HUDEP-2 (cell line): Measurements from ENCODE around the gene RGS6.
A peak's percentile ranks its signal among the peaks of the same experiment; 100 is the strongest.

Experiments
- DNase-seq, 76 experiments: peaks; one replicate each; lab custom pipeline; 2025; ENCODE audit not compliant: unreplicated experiment in 76 of 76; lab: John Stamatoyannopoulos, UW

Gene RGS6

DNA sequence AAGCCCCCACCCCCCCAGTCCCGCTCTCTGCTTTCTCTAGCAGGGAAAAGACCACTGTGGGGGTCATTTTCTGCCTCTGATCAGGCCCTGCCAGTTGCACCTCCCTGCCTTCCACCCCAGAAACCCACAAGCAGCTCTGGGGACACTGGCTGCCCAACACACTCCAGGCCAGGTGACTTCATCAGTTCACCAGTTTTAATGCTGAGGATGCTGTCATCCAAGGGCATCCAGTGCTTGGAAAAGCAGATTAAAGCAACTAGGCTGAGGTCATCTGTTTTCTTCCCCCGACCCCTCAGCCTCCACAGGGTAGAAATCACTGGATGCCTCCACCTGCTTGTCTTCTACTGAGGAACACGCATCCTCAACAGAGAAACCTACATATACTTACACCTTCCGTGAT lies 679.3 kb downstream of the RGS6 start:
- no peak for DNase-seq

DNA sequence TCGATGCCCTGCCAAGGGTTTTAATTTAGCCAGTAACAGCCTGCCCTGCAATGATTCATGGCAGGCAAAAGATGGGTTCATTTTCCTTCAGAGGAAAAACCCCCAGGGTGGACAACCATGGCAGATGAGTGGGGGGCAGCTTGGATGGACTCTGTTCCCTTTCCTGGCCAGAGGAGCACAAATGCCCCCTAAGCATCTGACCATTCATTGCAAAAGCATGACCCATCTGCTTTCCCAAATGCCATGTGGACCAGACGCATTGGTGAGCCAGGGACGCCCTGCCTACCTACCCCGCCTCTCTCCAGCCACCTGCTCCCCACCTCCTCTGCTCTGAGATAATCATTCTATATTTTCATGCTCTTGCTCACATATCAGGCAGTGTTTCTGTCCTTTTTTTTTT lies 679.8 kb downstream of the RGS6 start:
- DNase-seq: no peak

DNA sequence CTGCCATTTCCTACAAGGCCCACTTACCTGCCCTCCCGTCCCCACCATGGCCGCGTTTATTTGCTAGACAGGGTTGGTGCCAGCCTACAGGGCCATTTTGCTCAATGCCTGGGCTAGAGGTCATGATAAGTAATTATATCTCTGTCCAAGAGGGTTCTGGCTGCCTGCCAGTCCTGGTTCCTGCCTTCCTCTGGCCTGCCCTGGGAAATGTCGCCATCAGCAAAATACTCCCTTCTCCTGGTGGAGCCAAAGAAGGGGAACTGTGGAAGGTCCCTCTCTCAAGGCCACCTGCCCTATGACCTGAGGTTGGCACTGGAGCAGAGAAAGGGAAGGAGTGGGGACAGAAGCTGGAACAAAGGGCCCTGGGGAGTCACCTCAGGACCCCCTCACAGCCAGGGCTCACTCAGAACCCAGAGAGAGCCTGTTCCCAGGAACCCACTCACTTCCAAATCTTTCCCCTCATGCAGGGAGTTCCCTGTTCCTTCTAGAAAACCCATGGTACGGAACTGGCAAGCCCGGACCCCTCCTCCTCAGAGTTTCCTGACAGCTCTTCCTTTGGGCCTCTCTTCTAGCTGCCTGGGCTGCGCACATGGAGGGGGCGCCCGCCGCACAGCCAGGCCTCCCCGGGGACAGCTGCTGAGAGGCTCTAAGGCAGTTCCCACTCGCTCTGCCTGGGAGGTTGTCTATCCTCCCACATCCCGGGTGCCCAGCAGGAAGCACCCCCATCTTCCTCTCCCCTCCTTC lies 681.2 kb downstream of the RGS6 start:
- DNase-seq: peak in 4 of 76 experiments; percentile 4 to 12 (median 8)

DNA sequence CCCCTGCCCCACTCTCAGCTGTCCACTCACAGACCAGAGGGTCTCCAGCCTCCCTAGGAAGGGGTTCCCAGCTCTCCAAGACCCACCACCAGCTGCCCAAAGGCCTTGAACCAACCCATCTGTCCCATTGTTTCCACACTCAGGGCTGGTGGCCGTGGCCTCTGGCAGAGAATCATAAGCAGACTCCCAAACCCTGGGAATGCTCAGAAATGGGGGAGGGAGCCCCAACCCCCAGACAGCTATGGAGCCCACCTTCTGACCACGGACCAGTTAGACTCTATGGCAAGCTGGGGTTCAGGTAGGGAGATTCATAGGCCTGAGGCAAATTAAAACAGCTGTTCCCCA lies 681.7 kb downstream of the RGS6 start:
- no peak for DNase-seq

DNA sequence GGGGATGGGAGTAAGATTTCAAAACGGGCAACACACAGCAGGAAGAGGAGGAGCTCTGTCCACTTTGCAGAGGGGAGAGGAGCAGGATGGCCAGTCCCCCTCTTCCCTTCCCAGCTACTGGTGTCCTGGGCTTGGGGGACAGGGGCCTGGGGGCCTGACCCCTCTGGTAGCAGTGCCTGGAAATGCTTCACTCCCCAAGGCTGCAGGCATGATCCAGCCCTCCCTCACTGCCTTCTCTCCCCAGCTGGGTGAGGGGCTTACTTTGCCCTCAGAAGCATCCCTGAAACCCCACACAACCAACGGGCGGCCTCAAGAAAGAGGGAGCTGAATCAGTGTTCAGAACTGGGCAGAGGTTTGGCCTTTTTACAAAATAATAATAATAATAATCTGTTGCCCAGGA lies 682.1 kb downstream of the RGS6 start:
- no peak for DNase-seq

DNA sequence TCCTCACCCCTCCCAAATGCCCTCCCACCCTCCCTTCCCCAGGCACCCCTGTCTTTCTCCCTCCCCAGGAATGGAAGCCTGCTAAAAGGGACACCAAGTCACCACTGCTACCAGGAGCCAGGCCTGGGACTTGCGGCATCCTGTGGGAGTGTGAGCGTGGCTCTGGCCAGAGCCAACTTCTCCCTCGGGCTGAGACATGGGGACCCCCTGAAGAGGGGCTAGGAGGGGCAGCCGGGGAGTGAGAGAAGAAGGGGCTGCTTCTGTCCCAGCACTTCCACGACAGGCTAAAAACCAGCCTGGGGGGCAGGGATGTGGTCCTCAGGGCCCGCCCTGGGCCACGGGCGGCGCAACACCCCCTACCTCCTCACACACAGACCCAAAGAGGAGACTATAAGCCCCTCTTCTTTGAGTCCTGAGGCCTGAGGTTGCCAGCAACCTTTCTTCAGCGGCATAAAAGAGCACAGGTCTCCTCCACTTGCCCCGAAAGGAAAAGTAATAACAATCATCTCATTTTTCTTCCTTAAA lies 682.7 kb downstream of the RGS6 start:
- no peak for DNase-seq

DNA sequence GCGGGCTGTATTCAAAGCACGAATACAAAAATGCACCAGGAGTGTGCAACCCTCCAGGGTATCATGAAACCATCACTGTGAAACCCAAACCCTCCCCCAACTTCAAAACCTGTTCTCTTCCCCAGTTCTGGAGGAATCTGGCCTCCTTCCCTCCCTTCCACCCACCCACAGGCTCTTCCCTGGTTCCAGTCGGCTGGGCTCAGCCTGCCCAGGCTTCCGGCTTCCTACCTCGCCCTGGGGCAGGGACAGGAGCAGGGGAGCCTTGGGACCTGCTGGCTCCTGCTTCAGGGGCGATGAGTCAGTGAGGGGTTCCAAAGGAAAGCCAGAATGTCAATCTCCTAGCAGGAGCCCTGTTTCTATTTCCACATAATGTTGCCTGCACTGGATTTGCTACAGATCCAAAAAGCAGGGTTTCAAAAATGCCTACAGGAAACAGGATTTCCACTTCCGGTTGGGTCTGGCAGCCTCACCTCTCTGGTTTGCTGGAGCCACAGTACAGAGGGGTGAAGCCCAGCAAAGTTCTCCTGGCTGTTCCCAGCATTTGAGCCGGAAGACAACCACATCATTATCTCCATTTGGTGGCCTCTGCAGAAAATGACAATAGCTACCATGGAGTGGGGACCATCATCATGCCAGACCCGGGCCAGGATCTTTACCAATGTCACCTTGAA lies 683.4 kb downstream of the RGS6 start:
- no peak for DNase-seq
